Activated CD4-positive, alpha-beta memory T cell treated with anti-CD3 and anti-CD28 coated beads for 36 hours (primary cell): ENCODE measurements around the gene SGCG. TPM values are rescaled to one million over a fixed set of nuclear protein-coding genes. Genes with fewer than 3 reads are reported as not detected.

Experiments
- CTCF ChIA-PET: fragments of 350-600 bp; sonication (Branson Sonifier 250); formaldehyde crosslinking; loops from one replicate; lab custom pipeline; 2021; ENCODE audit warnings: antibody characterized with exemption, inconsistent platforms; lab: Charles Lee
- POLR2A ChIA-PET: fragments of 350-600 bp; sonication (Branson Sonifier 250); formaldehyde crosslinking; loops from one replicate; lab custom pipeline; 2021; ENCODE audit warnings: antibody characterized with exemption; lab: Charles Lee
- DNase-seq: peaks from one replicate; pipeline ENCODE4 v3.0.0-alpha.2; 2020
- H3K27ac Mint-ChIP-seq: one replicate; pipeline ENCODE4 v1.8.0; 2021; ENCODE audit warnings: mixed read lengths
- H3K27me3 Mint-ChIP-seq: one replicate; pipeline ENCODE4 v1.8.0; 2021; ENCODE audit warnings: mixed read lengths
- H3K36me3 Mint-ChIP-seq: one replicate; pipeline ENCODE4 v1.8.0; 2021; ENCODE audit warnings: mixed read lengths
- H3K4me1 Mint-ChIP-seq: one replicate; pipeline ENCODE4 v1.8.0; 2021; ENCODE audit warnings: low read depth, mixed read lengths
- H3K4me3 Mint-ChIP-seq: one replicate; pipeline ENCODE4 v1.8.0; 2021; ENCODE audit warnings: mild to moderate bottlenecking, mixed read lengths
- H3K9me3 Mint-ChIP-seq: one replicate; pipeline ENCODE4 v1.8.0; 2021; ENCODE audit warnings: mixed read lengths
- intact Hi-C: fragments of 100-400 bp; cut with micrococcal nuclease; formaldehyde crosslinking; loops from one replicate; pipeline ENCODE4 v1.15.1; 2023
- total RNA-seq, 2 experiments: library from RNA; stranded (reverse); gene quantifications; one replicate each; pipeline ENCODE4 v1.2.3, GENCODE V29; 2021

Gene SGCG
- total RNA-seq, 2 experiments from 2014 or later: not detected

- peak overlapping the region; percentile 50 for H3K4me3 Mint-ChIP-seq
- intact Hi-C loops: no loop called here
- ChIA-PET POLR2A (no interaction called here), CTCF (interaction anchor here (0.6 to 1.3 kb wide), 2 partner anchors 55 to 245 kb away, joined by 3 to 4 read pairs; no protein-coding TSS in a partner anchor)
- no peak for DNase-seq
- H3K36me3 Mint-ChIP-seq: no peaks in the 10 kb centered on the region
- H3K9me3 Mint-ChIP-seq: no peaks in the 10 kb centered on the region
- H3K27ac Mint-ChIP-seq: no peak overlapping the region
- H3K27me3 Mint-ChIP-seq: peaks cover 7% of the 10 kb centered on the region
- peaks cover 31% of the 10 kb centered on the region for H3K4me1 Mint-ChIP-seq
Measured at GRCh38 chr13:23320926-23321534, 140.3 kb downstream of the SGCG start.

- intact Hi-C loops: no loop called here
- DNase-seq: peak; percentile 33
- H3K27ac Mint-ChIP-seq: no peak overlapping the region
- ChIA-PET POLR2A (no interaction called here), CTCF (interaction anchor here (0.6 to 1.3 kb wide), 3 partner anchors 54 to 246 kb away, joined by 3 to 5 read pairs (median 4); no protein-coding TSS in a partner anchor)
- H3K36me3 Mint-ChIP-seq: no peaks in the 10 kb centered on the region
- no peaks in the 10 kb centered on the region for H3K9me3 Mint-ChIP-seq
- peaks cover 7% of the 10 kb centered on the region for H3K27me3 Mint-ChIP-seq
- H3K4me1 Mint-ChIP-seq: peaks cover 31% of the 10 kb centered on the region
- H3K4me3 Mint-ChIP-seq: peak overlapping the region; percentile 50
Measured at GRCh38 chr13:23321535-23322241, 140.9 kb downstream of the SGCG start.

- no peak overlapping the region for H3K4me3 Mint-ChIP-seq
- no peak overlapping the region for H3K27ac Mint-ChIP-seq
- CTCF ChIA-PET: interaction anchor here (0.6 to 1.3 kb wide), 2 partner anchors 53 to 183 kb away, joined by 4 to 5 read pairs; no protein-coding TSS in a partner anchor
- peaks cover 4% of the 10 kb centered on the region for H3K9me3 Mint-ChIP-seq
- intact Hi-C loops: no loop called here
- peaks cover 5% of the 10 kb centered on the region for H3K36me3 Mint-ChIP-seq
- peaks cover 31% of the 10 kb centered on the region for H3K4me1 Mint-ChIP-seq
- DNase-seq: no peak
- POLR2A ChIA-PET: no interaction called here
- peaks cover 7% of the 10 kb centered on the region for H3K27me3 Mint-ChIP-seq
Measured at GRCh38 chr13:23322353-23323336, 141.9 kb downstream of the SGCG start.

- H3K4me3 Mint-ChIP-seq: no peak overlapping the region
- H3K9me3 Mint-ChIP-seq: peaks cover 4% of the 10 kb centered on the region
- H3K36me3 Mint-ChIP-seq: peaks cover 5% of the 10 kb centered on the region
- ChIA-PET CTCF (no interaction called here), POLR2A (no interaction called here)
- peaks cover 2% of the 10 kb centered on the region for H3K27me3 Mint-ChIP-seq
- no peak overlapping the region for H3K27ac Mint-ChIP-seq
- intact Hi-C loops: no loop called here
- H3K4me1 Mint-ChIP-seq: peaks cover 29% of the 10 kb centered on the region
- no peak for DNase-seq
Measured at GRCh38 chr13:23323946-23324709, 143.3 kb downstream of the SGCG start.

GRCh38 chr13:23325191-23325590 is 144.4 kb downstream of the SGCG start:
- H3K27me3 Mint-ChIP-seq: peaks cover 2% of the 10 kb centered on the region
- ChIA-PET CTCF (no interaction called here), POLR2A (no interaction called here)
- H3K36me3 Mint-ChIP-seq: peaks cover 5% of the 10 kb centered on the region
- peaks cover 24% of the 10 kb centered on the region for H3K4me1 Mint-ChIP-seq
- no peak for DNase-seq
- intact Hi-C loops: no loop called here
- H3K4me3 Mint-ChIP-seq: no peak overlapping the region
- H3K27ac Mint-ChIP-seq: no peak overlapping the region
- peaks cover 12% of the 10 kb centered on the region for H3K9me3 Mint-ChIP-seq

GRCh38 chr13:23330356-23330755 is 149.6 kb downstream of the SGCG start:
- CTCF ChIA-PET: no interaction called here

GRCh38 chr13:23339225-23339624 is 158.4 kb downstream of the SGCG start:
- ChIA-PET CTCF (no interaction called here), POLR2A (no interaction called here)
- Mint-ChIP-seq H3K27me3 (no peaks in the 10 kb centered on the region), H3K4me1 (no peaks in the 10 kb centered on the region), H3K36me3 (peaks cover 82% of the 10 kb centered on the region), H3K4me3 (no peak overlapping the region), H3K9me3 (peaks cover 47% of the 10 kb centered on the region), H3K27ac (no peak overlapping the region)
- intact Hi-C loops: no loop called here
- DNase-seq: no peak

More at GRCh38 chr13:23330356-23330755, 149.6 kb downstream of the SGCG start:
- H3K36me3 Mint-ChIP-seq: peaks cover 42% of the 10 kb centered on the region
- peaks cover 62% of the 10 kb centered on the region for H3K9me3 Mint-ChIP-seq
- intact Hi-C loops: no loop called here
- H3K27ac Mint-ChIP-seq: no peak overlapping the region
- DNase-seq: no peak
- H3K4me3 Mint-ChIP-seq: no peak overlapping the region
- H3K27me3 Mint-ChIP-seq: no peaks in the 10 kb centered on the region
- no peaks in the 10 kb centered on the region for H3K4me1 Mint-ChIP-seq
- POLR2A ChIA-PET: no interaction called here

GRCh38 chr13:23344931-23345595 is 164.3 kb downstream of the SGCG start:
- H3K27ac Mint-ChIP-seq: no peak overlapping the region
- intact Hi-C loops: no loop called here
- no peak for DNase-seq
- H3K9me3 Mint-ChIP-seq: no peaks in the 10 kb centered on the region
- H3K27me3 Mint-ChIP-seq: no peaks in the 10 kb centered on the region
- H3K36me3 Mint-ChIP-seq: peaks cover 85% of the 10 kb centered on the region
- no peaks in the 10 kb centered on the region for H3K4me1 Mint-ChIP-seq
- ChIA-PET POLR2A (no interaction called here), CTCF (interaction anchor here (0.9 kb wide), 1 partner anchor 25 kb away, joined by 3 read pairs; no protein-coding TSS in a partner anchor)
- no peak overlapping the region for H3K4me3 Mint-ChIP-seq

GRCh38 chr13:23347601-23348000 is 166.8 kb downstream of the SGCG start:
- ChIA-PET POLR2A (no interaction called here), CTCF (no interaction called here)
- peaks cover 6% of the 10 kb centered on the region for H3K4me1 Mint-ChIP-seq
- peaks cover 84% of the 10 kb centered on the region for H3K36me3 Mint-ChIP-seq
- DNase-seq: no peak
- intact Hi-C loops: no loop called here
- no peaks in the 10 kb centered on the region for H3K9me3 Mint-ChIP-seq
- H3K27ac Mint-ChIP-seq: no peak overlapping the region
- H3K4me3 Mint-ChIP-seq: no peak overlapping the region
- no peaks in the 10 kb centered on the region for H3K27me3 Mint-ChIP-seq

GRCh38 chr13:23348262-23349127 is 167.7 kb downstream of the SGCG start:
- H3K27ac Mint-ChIP-seq: no peak overlapping the region
- no peak for DNase-seq
- intact Hi-C loops: no loop called here
- H3K4me1 Mint-ChIP-seq: peaks cover 13% of the 10 kb centered on the region
- no peaks in the 10 kb centered on the region for H3K9me3 Mint-ChIP-seq
- ChIA-PET CTCF (no interaction called here), POLR2A (no interaction called here)
- no peaks in the 10 kb centered on the region for H3K27me3 Mint-ChIP-seq
- H3K36me3 Mint-ChIP-seq: peaks cover 84% of the 10 kb centered on the region
- H3K4me3 Mint-ChIP-seq: no peak overlapping the region
